Ishikawa (cell line): ENCODE results near the gene TIMM44.

Source experiments
- CEBPB ChIP-seq: IDR thresholded peaks from 2 replicates; pipeline ENCODE4 v1.6.1; 2012
- CREB1 ChIP-seq: IDR thresholded peaks from 2 replicates; pipeline ENCODE4 v1.6.1; 2012; ENCODE audit warnings: low read depth
- EGR1 ChIP-seq: IDR thresholded peaks from 2 replicates; pipeline ENCODE4 v1.6.1; 2012
- EP300 ChIP-seq: IDR thresholded peaks from 2 replicates; pipeline ENCODE4 v1.6.1; 2012; ENCODE audit warnings: borderline replicate concordance
- FOXM1 ChIP-seq: IDR thresholded peaks from 2 replicates; pipeline ENCODE4 v1.6.1; 2012; ENCODE audit warnings: low read depth, borderline replicate concordance
- NFIC ChIP-seq: IDR thresholded peaks from 2 replicates; pipeline ENCODE4 v1.6.1; 2012
- RAD21 ChIP-seq: IDR thresholded peaks from 2 replicates; pipeline ENCODE4 v1.6.1; 2012; ENCODE audit warnings: low read depth
- REST ChIP-seq: IDR thresholded peaks from 2 replicates; pipeline ENCODE4 v1.6.1; 2012; ENCODE audit warnings: low read depth, mild to moderate bottlenecking
- TAF1 ChIP-seq: IDR thresholded peaks from 2 replicates; pipeline ENCODE4 v1.6.1; 2012; ENCODE audit warnings: low read depth, mild to moderate bottlenecking
- TCF12 ChIP-seq: IDR thresholded peaks from 2 replicates; pipeline ENCODE4 v1.6.1; 2012; ENCODE audit warnings: low read depth
- TEAD4 ChIP-seq: IDR thresholded peaks from 2 replicates; pipeline ENCODE4 v1.6.1; 2012
- YY1 ChIP-seq: IDR thresholded peaks from 2 replicates; pipeline ENCODE4 v1.6.1; 2012; ENCODE audit warnings: low read depth
- ZBTB7A ChIP-seq: IDR thresholded peaks from 2 replicates; pipeline ENCODE4 v1.6.1; 2012; ENCODE audit warnings: low read depth
- TF ChIP-seq, protein P1 (sequence below): IDR thresholded peaks from 2 replicates; pipeline ENCODE4 v1.6.1; 2012
- TF ChIP-seq, protein P2 (sequence below): IDR thresholded peaks from 2 replicates; pipeline ENCODE4 v1.6.1; 2012

TIMM44 gene

GRCh38 chr19:7975037-7975436, 31.6 kb upstream of the TIMM44 start:
- TF ChIP-seq CREB1 (no peak), YY1 (no peak), CEBPB (no peak), TEAD4 (no peak), REST (no peak), ZBTB7A (no peak)
- TF ChIP-seq, protein P1, sequence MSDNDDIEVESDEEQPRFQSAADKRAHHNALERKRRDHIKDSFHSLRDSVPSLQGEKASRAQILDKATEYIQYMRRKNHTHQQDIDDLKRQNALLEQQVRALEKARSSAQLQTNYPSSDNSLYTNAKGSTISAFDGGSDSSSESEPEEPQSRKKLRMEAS, result no peak
- TF ChIP-seq, protein P2, sequence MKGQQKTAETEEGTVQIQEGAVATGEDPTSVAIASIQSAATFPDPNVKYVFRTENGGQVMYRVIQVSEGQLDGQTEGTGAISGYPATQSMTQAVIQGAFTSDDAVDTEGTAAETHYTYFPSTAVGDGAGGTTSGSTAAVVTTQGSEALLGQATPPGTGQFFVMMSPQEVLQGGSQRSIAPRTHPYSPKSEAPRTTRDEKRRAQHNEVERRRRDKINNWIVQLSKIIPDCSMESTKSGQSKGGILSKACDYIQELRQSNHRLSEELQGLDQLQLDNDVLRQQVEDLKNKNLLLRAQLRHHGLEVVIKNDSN, result no peak

DNA sequence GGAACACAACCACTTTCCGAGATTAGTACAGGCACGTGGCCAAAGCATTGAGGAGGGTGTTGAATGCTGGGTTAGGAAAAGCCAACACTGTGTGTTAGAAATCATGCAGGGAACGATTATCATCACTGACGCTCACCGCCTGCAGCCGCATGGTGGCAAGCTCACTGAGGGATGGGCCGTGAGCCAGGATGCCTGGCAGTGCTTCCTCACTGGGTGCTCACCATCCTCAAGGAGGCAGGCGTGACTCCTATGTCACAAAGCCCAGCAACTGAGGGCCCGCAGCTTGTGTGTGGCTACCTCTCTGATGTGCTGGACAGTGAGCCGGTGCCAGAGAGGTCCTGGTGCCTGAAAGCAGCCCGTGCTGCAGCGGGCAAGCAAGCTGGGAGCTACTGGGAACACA, 30.4 kb upstream of the TIMM44 start:
- no peak for TF ChIP-seq FOXM1
- TF ChIP-seq CREB1, result no peak
- no peak for TF ChIP-seq CEBPB
- TF ChIP-seq EP300, result no peak
- no peak for TF ChIP-seq NFIC
- TF ChIP-seq, protein P1, result no peak
- TF ChIP-seq EGR1, result no peak
- TF ChIP-seq TAF1, result no peak
- no peak for TF ChIP-seq REST

DNA sequence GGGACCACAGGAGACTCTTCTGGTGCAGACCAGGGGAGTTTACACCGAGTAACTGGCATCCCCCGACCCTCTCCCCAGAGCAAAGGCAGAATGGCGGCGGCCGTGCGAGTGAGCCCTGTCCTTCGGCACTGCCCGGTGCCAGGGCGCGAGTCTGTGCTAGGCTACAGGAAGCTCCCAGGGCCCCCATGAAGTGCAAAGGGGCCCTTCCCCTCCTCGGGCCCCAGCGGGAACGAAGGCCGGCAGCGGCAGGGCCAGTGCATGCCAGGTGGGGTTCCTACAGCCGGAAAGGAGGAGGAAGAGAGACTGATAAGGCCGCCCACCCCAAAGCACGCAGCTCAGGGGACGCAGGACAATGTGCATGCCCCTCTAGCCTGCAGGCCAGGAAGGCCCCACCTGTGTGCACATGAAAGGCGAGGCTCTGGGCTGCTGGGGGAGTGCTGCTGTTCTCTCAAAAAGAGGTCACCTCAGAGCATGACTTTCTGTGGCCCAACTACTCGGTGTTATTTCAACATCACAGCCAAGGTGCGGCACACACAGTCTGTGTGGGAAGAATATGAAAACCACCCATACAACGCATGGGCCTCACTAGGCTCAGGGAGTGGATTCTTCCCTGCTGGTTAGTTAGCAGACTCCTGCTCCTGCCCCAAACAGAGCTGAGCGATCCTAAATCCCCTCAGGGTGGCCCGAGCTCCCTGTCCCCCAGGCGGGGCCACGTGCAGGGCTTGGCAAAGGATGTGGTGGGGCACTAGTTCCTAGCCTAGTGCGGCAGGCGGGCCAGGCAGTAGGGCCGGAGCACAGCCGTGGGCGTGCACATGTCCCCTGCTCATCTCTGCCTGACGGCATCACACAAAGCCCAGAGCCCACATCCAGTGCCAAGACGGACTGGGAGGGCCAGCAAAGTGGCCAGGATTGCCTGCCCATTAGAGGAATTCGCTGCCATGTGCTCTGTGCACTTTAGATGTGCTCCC, 28.4 kb upstream of the TIMM44 start:
- TF ChIP-seq, protein P1, result no peak
- no peak for TF ChIP-seq YY1
- TF ChIP-seq, protein P2, result no peak
- no peak for TF ChIP-seq EP300
- TF ChIP-seq REST, result no peak
- TF ChIP-seq ZBTB7A, result no peak

DNA sequence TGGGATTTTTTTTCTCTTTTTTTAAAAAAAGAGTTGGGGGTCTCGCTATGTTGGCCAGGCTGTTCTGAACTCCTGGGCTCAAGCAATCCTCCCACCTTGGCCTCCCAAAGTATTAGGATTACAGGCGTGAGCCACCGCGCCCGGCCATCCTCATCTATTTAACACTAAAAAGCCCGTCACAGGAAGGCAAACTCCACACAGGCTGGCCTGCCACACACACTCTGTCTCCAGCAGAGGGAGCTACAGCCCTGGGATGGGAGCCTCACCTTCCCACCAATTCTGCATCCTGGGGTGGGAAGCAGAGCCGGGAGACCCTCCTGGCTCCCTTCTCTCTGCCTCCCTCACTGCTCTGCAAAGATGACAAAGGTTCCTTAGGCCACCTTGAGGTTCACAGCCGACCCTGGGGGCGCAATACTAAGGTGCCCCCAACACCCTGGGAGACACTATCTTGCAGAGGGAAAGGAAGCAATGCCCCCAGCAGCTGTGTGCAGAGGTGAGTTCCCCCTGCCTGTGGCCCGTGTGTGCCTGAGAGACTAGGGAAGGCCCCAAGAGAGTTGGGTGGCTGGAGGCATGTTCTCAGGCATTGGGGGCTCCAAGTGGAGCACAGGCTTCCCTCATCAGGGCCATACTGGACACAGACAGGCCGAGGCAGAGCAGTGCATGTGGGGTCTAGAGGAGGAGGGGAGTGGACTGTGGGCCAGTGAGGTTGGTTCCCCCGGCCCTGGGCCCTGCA, 27.4 kb upstream of the TIMM44 start:
- peak; percentile 72 for TF ChIP-seq RAD21
- no peak for TF ChIP-seq TCF12
